WTC11 (cell line): ENCODE data around the gene CIT. TPM values are rescaled to one million over a fixed set of nuclear protein-coding genes. Genes with fewer than 3 reads are reported as not detected.

ENCODE experiments used
- ATAC-seq: fragments of 200-7000 bp; cut with Tn5 transposase; 2 replicates; pipeline ENCODE4 v1.10.0; 2021; ENCODE audit warnings: mild to moderate bottlenecking, moderate library complexity
- CTCF ChIA-PET: fragments of 300-600 bp; sonication (Branson Sonifier 250); formaldehyde crosslinking; loops from one replicate; lab custom pipeline; 2021; ENCODE audit warnings: antibody characterized with exemption; lab: Charles Lee
- POLR2A ChIA-PET: fragments of 350-600 bp; sonication (Branson Sonifier 250); formaldehyde crosslinking; loops from one replicate; lab custom pipeline; 2021; ENCODE audit warnings: antibody characterized with exemption; lab: Charles Lee
- DNase-seq: peaks from one replicate; pipeline ENCODE4 v3.0.0; 2021; ENCODE audit warnings: low spot score
- H3K27ac Mint-ChIP-seq: 2 replicates; pipeline ENCODE4 v1.8.0; 2021; ENCODE audit warnings: mixed read lengths
- H3K27me3 Mint-ChIP-seq: 2 replicates; pipeline ENCODE4 v1.8.0; 2021; ENCODE audit warnings: low read depth, mild to moderate bottlenecking, moderate library complexity, mixed read lengths
- H3K36me3 Mint-ChIP-seq: 2 replicates; pipeline ENCODE4 v1.8.0; 2021; ENCODE audit warnings: mixed read lengths
- H3K4me1 Mint-ChIP-seq: 2 replicates; pipeline ENCODE4 v1.8.0; 2022; ENCODE audit warnings: mixed read lengths
- H3K4me3 Mint-ChIP-seq: 2 replicates; pipeline ENCODE4 v1.8.0; 2021; ENCODE audit warnings: mild to moderate bottlenecking, moderate library complexity, mixed read lengths
- H3K9me3 Mint-ChIP-seq: 2 replicates; pipeline ENCODE4 v1.8.0; 2021; ENCODE audit warnings: mixed read lengths
- ATF6 ChIP-seq: sonication (generic); formaldehyde crosslinking; IDR thresholded peaks from 2 replicates; pipeline ENCODE4 v1.8.1; 2023; ENCODE audit warnings: mild to moderate bottlenecking, missing genetic modification reagents
- CREB1 ChIP-seq: sonication (generic); formaldehyde crosslinking; IDR thresholded peaks from 2 replicates; pipeline ENCODE4 v1.8.0; 2023; ENCODE audit warnings: mild to moderate bottlenecking, missing genetic modification reagents
- CTCF ChIP-seq: fragments of 200-600 bp; IDR thresholded peaks from 2 replicates; pipeline ENCODE4 v1.8.0; 2022; ENCODE audit warnings: antibody characterized with exemption
- EMX1 ChIP-seq: fragments of 250-450 bp; sonication (Bioruptor Pico); IDR thresholded peaks from 2 replicates; pipeline ENCODE4 v1.8.0; 2021; ENCODE audit warnings: mild to moderate bottlenecking
- ESRRA ChIP-seq: sonication (generic); formaldehyde crosslinking; IDR thresholded peaks from 2 replicates; pipeline ENCODE4 v1.8.1; 2022; ENCODE audit warnings: mild to moderate bottlenecking, missing genetic modification reagents, borderline replicate concordance
- GRHL2 ChIP-seq: fragments of 250-450 bp; sonication (Bioruptor Pico); IDR thresholded peaks from 2 replicates; pipeline ENCODE4 v1.8.0; 2022; ENCODE audit warnings: mild to moderate bottlenecking, moderate library complexity; ENCODE audit not compliant: insufficient replicate concordance, severe bottlenecking
- JAZF1 ChIP-seq: fragments of 250-450 bp; sonication (Bioruptor Pico); IDR thresholded peaks from 2 replicates; pipeline ENCODE4 v1.9.0; 2021; ENCODE audit warnings: moderate library complexity, mild to moderate bottlenecking, inconsistent platforms
- JUN ChIP-seq: sonication (generic); formaldehyde crosslinking; IDR thresholded peaks from 2 replicates; pipeline ENCODE4 v1.8.0; 2023; ENCODE audit warnings: mild to moderate bottlenecking, missing genetic modification reagents
- OVOL2 ChIP-seq: fragments of 250-450 bp; sonication (Bioruptor Pico); IDR thresholded peaks from 2 replicates; pipeline ENCODE4 v1.9.0; 2021; ENCODE audit warnings: mild to moderate bottlenecking, borderline replicate concordance
- PRRX2 ChIP-seq: fragments of 250-450 bp; sonication (Bioruptor Pico); IDR thresholded peaks from 2 replicates; pipeline ENCODE4 v1.8.0; 2021; ENCODE audit warnings: mild to moderate bottlenecking
- RELA ChIP-seq: sonication (generic); formaldehyde crosslinking; IDR thresholded peaks from 2 replicates; pipeline ENCODE4 v1.8.1; 2022; ENCODE audit warnings: missing genetic modification reagents, mild to moderate bottlenecking, borderline replicate concordance
- SMAD4 ChIP-seq: sonication (generic); formaldehyde crosslinking; IDR thresholded peaks from 2 replicates; pipeline ENCODE4 v1.8.0; 2022; ENCODE audit warnings: mild to moderate bottlenecking, missing genetic modification reagents
- SP1 ChIP-seq: sonication (generic); formaldehyde crosslinking; conservative IDR thresholded peaks from 2 replicates; pipeline ENCODE4 v1.8.1; 2022; ENCODE audit warnings: missing genetic modification reagents
- STAT6 ChIP-seq: sonication (generic); formaldehyde crosslinking; conservative IDR thresholded peaks from 2 replicates; pipeline ENCODE4 v1.8.1; 2023; ENCODE audit warnings: mild to moderate bottlenecking, low read depth, missing genetic modification reagents, moderate library complexity
- ZNF121 ChIP-seq: sonication (generic); formaldehyde crosslinking; IDR thresholded peaks from 2 replicates; pipeline ENCODE4 v1.8.0; 2023; ENCODE audit warnings: missing genetic modification reagents
- ZNF263 ChIP-seq: sonication (generic); formaldehyde crosslinking; IDR thresholded peaks from 2 replicates; pipeline ENCODE4 v1.8.1; 2022; ENCODE audit warnings: low read depth, mild to moderate bottlenecking, moderate library complexity, missing genetic modification reagents
- ZNF317 ChIP-seq: sonication (generic); formaldehyde crosslinking; IDR thresholded peaks from 2 replicates; pipeline ENCODE4 v1.8.1; 2023; ENCODE audit warnings: low read depth, mild to moderate bottlenecking, moderate library complexity, missing genetic modification reagents, borderline replicate concordance
- total RNA-seq: library from RNA; stranded (reverse); gene quantifications from 3 replicates; pipeline ENCODE4 v1.2.3, GENCODE V29; 2021
- TF ChIP-seq, protein P1 (sequence below): fragments of 250-450 bp; sonication (Bioruptor Pico); conservative IDR thresholded peaks from 2 replicates; pipeline ENCODE4 v1.9.0; 2021; ENCODE audit warnings: mild to moderate bottlenecking
- TF ChIP-seq, protein P2 (sequence below): sonication (generic); formaldehyde crosslinking; IDR thresholded peaks from 2 replicates; pipeline ENCODE4 v1.8.1; 2022; ENCODE audit warnings: mild to moderate bottlenecking, missing genetic modification reagents, moderate library complexity, borderline replicate concordance
- TF ChIP-seq, protein P3 (sequence below): sonication (generic); formaldehyde crosslinking; IDR thresholded peaks from 2 replicates; pipeline ENCODE4 v1.8.0; 2022; ENCODE audit warnings: mild to moderate bottlenecking, missing genetic modification reagents

The CIT gene
- total RNA-seq, 1 experiment from 2014 or later, result 65.4 TPM

- TF ChIP-seq, protein P1, sequence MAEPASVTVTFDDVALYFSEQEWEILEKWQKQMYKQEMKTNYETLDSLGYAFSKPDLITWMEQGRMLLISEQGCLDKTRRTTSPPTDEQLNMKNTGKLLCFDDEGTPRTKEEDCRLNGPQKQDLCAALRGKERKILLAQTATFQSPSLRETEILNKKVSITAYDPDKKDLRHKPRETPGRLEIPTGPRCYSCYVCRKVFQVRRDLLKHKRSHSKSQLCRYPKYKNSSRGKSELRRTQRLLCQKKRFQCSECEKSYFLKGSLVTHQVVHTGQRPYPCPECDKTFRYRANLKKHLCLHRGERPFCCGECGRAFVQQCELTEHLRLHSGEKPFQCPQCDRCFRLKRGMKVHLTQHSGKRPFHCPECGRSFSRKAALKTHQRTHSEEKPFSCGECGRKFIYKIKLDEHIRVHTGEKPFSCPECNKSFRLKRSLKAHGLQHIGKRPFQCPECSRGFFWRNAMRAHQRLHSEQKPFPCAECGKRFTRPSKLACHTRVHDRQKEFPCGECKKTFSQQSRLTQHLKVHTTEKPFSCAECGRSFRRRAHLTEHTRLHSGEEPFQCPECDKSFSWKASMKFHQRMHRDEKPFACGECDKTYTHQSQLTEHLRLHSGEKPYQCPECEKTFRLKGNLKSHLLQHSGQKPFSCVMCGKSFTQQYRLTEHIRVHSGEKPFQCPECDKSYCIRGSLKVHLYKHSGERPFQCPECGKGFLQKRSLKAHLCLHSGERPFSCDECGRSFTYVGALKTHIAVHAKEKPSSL (CRISPR knock-in tag), result no peak
- TF ChIP-seq ZNF121 (CRISPR knock-in tag), result no peak
- TF ChIP-seq, protein P2, sequence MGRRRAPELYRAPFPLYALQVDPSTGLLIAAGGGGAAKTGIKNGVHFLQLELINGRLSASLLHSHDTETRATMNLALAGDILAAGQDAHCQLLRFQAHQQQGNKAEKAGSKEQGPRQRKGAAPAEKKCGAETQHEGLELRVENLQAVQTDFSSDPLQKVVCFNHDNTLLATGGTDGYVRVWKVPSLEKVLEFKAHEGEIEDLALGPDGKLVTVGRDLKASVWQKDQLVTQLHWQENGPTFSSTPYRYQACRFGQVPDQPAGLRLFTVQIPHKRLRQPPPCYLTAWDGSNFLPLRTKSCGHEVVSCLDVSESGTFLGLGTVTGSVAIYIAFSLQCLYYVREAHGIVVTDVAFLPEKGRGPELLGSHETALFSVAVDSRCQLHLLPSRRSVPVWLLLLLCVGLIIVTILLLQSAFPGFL (CRISPR knock-in tag), result no peak
- TF ChIP-seq, all 79 proteins: peak for 0
These were observed 104.7 kb downstream of the CIT start (continued) for GRCh38 chr12:119772431-119772830.

DNA sequence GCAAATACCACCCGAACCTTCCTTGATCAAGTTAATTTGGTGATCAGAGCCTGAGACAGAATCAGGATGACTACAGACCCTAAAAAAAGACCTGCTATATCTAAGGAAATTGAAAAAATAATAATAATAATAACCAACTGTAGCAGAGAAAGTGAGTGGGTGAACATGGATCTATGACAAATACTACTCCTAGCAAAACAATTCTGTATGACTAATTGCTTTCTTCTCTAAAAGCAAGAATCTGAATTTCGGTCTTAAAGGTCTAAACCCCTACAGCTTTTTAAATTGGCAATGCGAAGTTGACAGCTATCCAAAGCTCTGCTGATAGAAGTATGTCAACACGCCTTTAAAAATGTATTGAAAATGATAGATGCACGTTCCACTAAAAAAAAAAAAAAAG is 107.0 kb downstream of the CIT start:
- Mint-ChIP-seq H3K36me3 (peaks cover 57% of the 10 kb centered on the region), H3K9me3 (no peaks in the 10 kb centered on the region), H3K27ac (no peak overlapping the region), H3K4me1 (no peaks in the 10 kb centered on the region), H3K4me3 (no peak overlapping the region), H3K27me3 (no peaks in the 10 kb centered on the region)
- ATAC-seq (no peak), DNase-seq (no peak)
- ChIA-PET CTCF (no interaction called here), POLR2A (no interaction called here)
- TF ChIP-seq JAZF1 (CRISPR knock-in tag) (no peak), CTCF (no peak), CREB1 (CRISPR knock-in tag) (no peak), STAT6 (no peak), ATF6 (no peak), EMX1 (CRISPR knock-in tag) (no peak), PRRX2 (CRISPR knock-in tag) (no peak), GRHL2 (CRISPR knock-in tag) (no peak), SP1 (CRISPR knock-in tag) (no peak), SMAD4 (CRISPR knock-in tag) (no peak), ZNF263 (CRISPR knock-in tag) (no peak), JUN (no peak), RELA (CRISPR knock-in tag) (no peak), ZNF317 (CRISPR knock-in tag) (no peak), OVOL2 (CRISPR knock-in tag) (no peak), ESRRA (CRISPR knock-in tag) (no peak)
- TF ChIP-seq, protein P3, sequence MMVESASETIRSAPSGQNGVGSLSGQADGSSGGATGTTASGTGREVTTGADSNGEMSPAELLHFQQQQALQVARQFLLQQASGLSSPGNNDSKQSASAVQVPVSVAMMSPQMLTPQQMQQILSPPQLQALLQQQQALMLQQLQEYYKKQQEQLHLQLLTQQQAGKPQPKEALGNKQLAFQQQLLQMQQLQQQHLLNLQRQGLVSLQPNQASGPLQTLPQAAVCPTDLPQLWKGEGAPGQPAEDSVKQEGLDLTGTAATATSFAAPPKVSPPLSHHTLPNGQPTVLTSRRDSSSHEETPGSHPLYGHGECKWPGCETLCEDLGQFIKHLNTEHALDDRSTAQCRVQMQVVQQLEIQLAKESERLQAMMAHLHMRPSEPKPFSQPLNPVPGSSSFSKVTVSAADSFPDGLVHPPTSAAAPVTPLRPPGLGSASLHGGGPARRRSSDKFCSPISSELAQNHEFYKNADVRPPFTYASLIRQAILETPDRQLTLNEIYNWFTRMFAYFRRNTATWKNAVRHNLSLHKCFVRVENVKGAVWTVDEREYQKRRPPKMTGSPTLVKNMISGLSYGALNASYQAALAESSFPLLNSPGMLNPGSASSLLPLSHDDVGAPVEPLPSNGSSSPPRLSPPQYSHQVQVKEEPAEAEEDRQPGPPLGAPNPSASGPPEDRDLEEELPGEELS (CRISPR knock-in tag), result no peak
